ENCODE data around the gene LEFTY1.
A peak's percentile ranks its signal among the peaks of the same experiment; 100 is the strongest.

- TF ChIP-seq CTCF (IDR thresholded peaks at IDR 0.05) (peak in 5 of 6 experiments; percentile 25 to 53 (median 37)), POLR2A (IDR thresholded peaks at IDR 0.05) (peak; percentile 54 to 68)
Observed at GRCh38 chr1:225881959-225882693, 6.8 kb downstream of the LEFTY1 start, which contains the start of gene TMEM63A.

Data from Peyer's patch (tissue), 4 donors.